ENCODE results near the gene CD200. TPM values are rescaled to one million over a fixed set of nuclear protein-coding genes. Genes with fewer than 3 reads are reported as not detected.

The CD200 gene
- total and polyA plus RNA-seq, 4 donors, result 0.10 to 0.28 (median 0.20) TPM

- peaks cover 0 to 3% (median 0%) of the 10 kb centered on the region in 4 donors for H3K4me1 ChIP-seq (ENCODE audit: control insufficient read depth in 4 of 4, insufficient read depth in 4 of 4, low read length in 3 of 4)
- TF ChIP-seq YY1 (IDR thresholded peaks at IDR 0.05) (no peak), REST (IDR thresholded peaks at IDR 0.05) (no peak), ATF3 (IDR thresholded peaks at IDR 0.05) (no peak), NR2F2 (IDR thresholded peaks at IDR 0.05) (no peak), GABPA (IDR thresholded peaks at IDR 0.05 in 1 of 2, conservative IDR thresholded peaks at IDR 0.05 in 1 of 2) (no peak), JUND (IDR thresholded peaks at IDR 0.05) (no peak), HNF4A (conservative IDR thresholded peaks at IDR 0.05) (no peak), RXRA (IDR thresholded peaks at IDR 0.05) (no peak), CTCF (IDR thresholded peaks at IDR 0.05; ENCODE audit: low read depth, low read length, missing input control) (no peak), TAF1 (conservative IDR thresholded peaks at IDR 0.05) (no peak), ZBTB33 (IDR thresholded peaks at IDR 0.05) (no peak), MAX (IDR thresholded peaks at IDR 0.05) (no peak), EGR1 (IDR thresholded peaks at IDR 0.05; ENCODE audit: low read depth in 2 of 2) (no peak), SP1 (IDR thresholded peaks at IDR 0.05) (no peak), HNF4G (IDR thresholded peaks at IDR 0.05) (no peak), FOXA1 (IDR thresholded peaks at IDR 0.05) (no peak)
- H3K27me3 ChIP-seq (ENCODE audit: control insufficient read depth in 4 of 4, insufficient read depth in 4 of 4, low read length in 3 of 4), result no peaks in the 10 kb centered on the region
- 36% methylated on average over 1 of the region's 1 CpG for whole genome bisulfite sequencing
- no peak overlapping the region for H3K9ac ChIP-seq (ENCODE audit: low read depth in 1 of 2, low read length in 2 of 2)
- no peak for DNase-seq (ENCODE audit: low spot score)
- H3K9me3 ChIP-seq (ENCODE audit: control insufficient read depth in 4 of 4, low read length in 3 of 4), result no peaks in the 10 kb centered on the region
- no peaks in the 10 kb centered on the region for H3K36me3 ChIP-seq (ENCODE audit: control insufficient read depth in 4 of 4, insufficient read depth in 3 of 4, low read depth in 1 of 4, low read length in 3 of 4)
- H3K4me3 ChIP-seq (ENCODE audit: low read depth in 1 of 3, low read length in 3 of 3), result no peak overlapping the region
- H3K27ac ChIP-seq (ENCODE audit: low read depth in 1 of 2, low read length in 2 of 2), result no peak overlapping the region
Measured at GRCh38 chr3:112364291-112364690, 31.3 kb downstream of the CD200 start.

DNA sequence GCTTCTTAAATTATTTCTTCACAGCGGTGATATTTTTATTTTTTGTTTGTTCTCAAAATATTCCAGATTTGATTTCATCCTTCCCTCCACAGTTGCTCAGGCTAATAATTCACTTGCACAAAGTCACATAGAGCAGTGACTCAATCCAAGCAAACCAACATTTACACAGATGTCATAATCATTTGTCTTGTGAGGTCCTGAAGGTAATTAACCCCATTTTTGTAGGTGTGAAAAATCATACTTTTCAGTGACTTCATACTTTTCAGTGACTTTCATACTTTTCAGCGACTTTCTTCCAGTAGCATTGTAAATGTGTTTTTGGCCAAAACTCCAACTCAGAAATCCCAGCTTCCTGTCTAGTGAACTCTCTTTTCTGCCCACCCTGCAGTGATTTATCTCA is 32.1 kb downstream of the CD200 start:
- H3K4me1 ChIP-seq (ENCODE audit: control insufficient read depth in 4 of 4, insufficient read depth in 4 of 4, low read length in 3 of 4), result peaks cover 0 to 3% (median 0%) of the 10 kb centered on the region in 4 donors
- H3K27me3 ChIP-seq (ENCODE audit: control insufficient read depth in 4 of 4, insufficient read depth in 4 of 4, low read length in 3 of 4), result no peaks in the 10 kb centered on the region
- H3K27ac ChIP-seq (ENCODE audit: low read depth in 1 of 2, low read length in 2 of 2), result no peak overlapping the region
- no peak overlapping the region for H3K9ac ChIP-seq (ENCODE audit: low read depth in 1 of 2, low read length in 2 of 2)
- WGBS, result 57% methylated on average over 2 of the region's 2 CpGs
- no peaks in the 10 kb centered on the region for H3K36me3 ChIP-seq (ENCODE audit: control insufficient read depth in 4 of 4, insufficient read depth in 3 of 4, low read depth in 1 of 4, low read length in 3 of 4)
- no peak overlapping the region for H3K4me3 ChIP-seq (ENCODE audit: low read depth in 1 of 3, low read length in 3 of 3)
- no peaks in the 10 kb centered on the region for H3K9me3 ChIP-seq (ENCODE audit: control insufficient read depth in 4 of 4, low read length in 3 of 4)
- DNase-seq (ENCODE audit: low spot score), result no peak
- TF ChIP-seq HNF4G (IDR thresholded peaks at IDR 0.05) (no peak), TAF1 (conservative IDR thresholded peaks at IDR 0.05) (no peak), MAX (IDR thresholded peaks at IDR 0.05) (no peak), EGR1 (IDR thresholded peaks at IDR 0.05; ENCODE audit: low read depth in 2 of 2) (no peak), ZBTB33 (IDR thresholded peaks at IDR 0.05) (no peak), SP1 (IDR thresholded peaks at IDR 0.05) (no peak), FOXA2 (IDR thresholded peaks at IDR 0.05) (no peak), REST (IDR thresholded peaks at IDR 0.05) (no peak), FOXA1 (IDR thresholded peaks at IDR 0.05) (no peak), GABPA (IDR thresholded peaks at IDR 0.05 in 1 of 2, conservative IDR thresholded peaks at IDR 0.05 in 1 of 2) (no peak), ATF3 (IDR thresholded peaks at IDR 0.05) (no peak), RXRA (IDR thresholded peaks at IDR 0.05) (no peak)
